ENCODE data around the gene PAK4. TPM values are rescaled to one million over a fixed set of nuclear protein-coding genes. Genes with fewer than 3 reads are reported as not detected.
"Not testable (repeated sequence)": the region's sequence is repeated elsewhere in the genome, so short reads cannot be mapped to it uniquely, and the experiment has no call there.

Gene PAK4
- total RNA-seq, 2 donors from 2014 or later = 63.9 to 68.1 TPM

DNA sequence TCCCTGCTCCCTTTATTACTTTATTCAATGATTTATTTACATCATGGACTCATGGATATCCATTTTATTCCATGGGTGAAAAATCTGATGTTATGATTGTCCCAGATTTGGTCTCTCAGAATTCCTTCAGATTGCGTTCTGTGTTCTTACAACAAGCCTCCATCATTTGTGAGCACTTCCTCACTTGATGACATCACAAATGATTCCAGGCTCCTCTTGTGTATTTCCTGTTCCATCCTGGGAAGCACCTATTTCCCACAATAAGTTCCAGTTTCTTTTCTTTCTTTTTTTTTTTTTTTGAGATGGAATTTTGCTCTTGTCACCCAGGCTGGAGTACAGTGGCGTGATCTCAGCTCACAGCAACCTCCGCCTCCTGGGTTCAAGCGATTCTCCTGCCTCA lies 34.7 kb upstream of the PAK4 start:
- 93 to 96% methylated on average over 4 of the region's 4 CpGs for WGBS, 2 experiments (ENCODE audit: insufficient coverage in 1 of 2, insufficient read length in 1 of 2)
- DNase-seq = no peak
- Mint-ChIP-seq H3K27ac (no peak overlapping the region), H3K9me3 (peaks cover 9% of the 10 kb centered on the region), H3K36me3 (ENCODE audit: low read depth) (no peaks in the 10 kb centered on the region), H3K27me3 (ENCODE audit: insufficient read depth) (peaks cover 45% of the 10 kb centered on the region), H3K4me1 (peaks cover 8% of the 10 kb centered on the region), H3K4me3 (no peak overlapping the region)
- no peaks in the 10 kb centered on the region for H3K9me3 ChIP-seq (ENCODE audit: control insufficient read depth, low read length)
- H3K36me3 ChIP-seq (ENCODE audit: control insufficient read depth, insufficient read depth, low read length) = no peaks in the 10 kb centered on the region
- TF ChIP-seq, protein P1, sequence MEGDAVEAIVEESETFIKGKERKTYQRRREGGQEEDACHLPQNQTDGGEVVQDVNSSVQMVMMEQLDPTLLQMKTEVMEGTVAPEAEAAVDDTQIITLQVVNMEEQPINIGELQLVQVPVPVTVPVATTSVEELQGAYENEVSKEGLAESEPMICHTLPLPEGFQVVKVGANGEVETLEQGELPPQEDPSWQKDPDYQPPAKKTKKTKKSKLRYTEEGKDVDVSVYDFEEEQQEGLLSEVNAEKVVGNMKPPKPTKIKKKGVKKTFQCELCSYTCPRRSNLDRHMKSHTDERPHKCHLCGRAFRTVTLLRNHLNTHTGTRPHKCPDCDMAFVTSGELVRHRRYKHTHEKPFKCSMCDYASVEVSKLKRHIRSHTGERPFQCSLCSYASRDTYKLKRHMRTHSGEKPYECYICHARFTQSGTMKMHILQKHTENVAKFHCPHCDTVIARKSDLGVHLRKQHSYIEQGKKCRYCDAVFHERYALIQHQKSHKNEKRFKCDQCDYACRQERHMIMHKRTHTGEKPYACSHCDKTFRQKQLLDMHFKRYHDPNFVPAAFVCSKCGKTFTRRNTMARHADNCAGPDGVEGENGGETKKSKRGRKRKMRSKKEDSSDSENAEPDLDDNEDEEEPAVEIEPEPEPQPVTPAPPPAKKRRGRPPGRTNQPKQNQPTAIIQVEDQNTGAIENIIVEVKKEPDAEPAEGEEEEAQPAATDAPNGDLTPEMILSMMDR (conservative IDR thresholded peaks at IDR 0.05) = no peak
- no peak overlapping the region for H3K27ac ChIP-seq (ENCODE audit: low read depth, low read length)
- H3K27me3 ChIP-seq (ENCODE audit: control insufficient read depth, insufficient read depth, low read length, poor library complexity, severe bottlenecking) = peaks cover 7% of the 10 kb centered on the region
- no peak overlapping the region for H3K4me3 ChIP-seq (ENCODE audit: low read length)
- H3K9ac ChIP-seq (ENCODE audit: extremely low read depth, low read length, poor library complexity, severe bottlenecking) = no peak overlapping the region
- no peaks in the 10 kb centered on the region for H3K4me1 ChIP-seq (ENCODE audit: control insufficient read depth, insufficient read depth, low read length)

DNA sequence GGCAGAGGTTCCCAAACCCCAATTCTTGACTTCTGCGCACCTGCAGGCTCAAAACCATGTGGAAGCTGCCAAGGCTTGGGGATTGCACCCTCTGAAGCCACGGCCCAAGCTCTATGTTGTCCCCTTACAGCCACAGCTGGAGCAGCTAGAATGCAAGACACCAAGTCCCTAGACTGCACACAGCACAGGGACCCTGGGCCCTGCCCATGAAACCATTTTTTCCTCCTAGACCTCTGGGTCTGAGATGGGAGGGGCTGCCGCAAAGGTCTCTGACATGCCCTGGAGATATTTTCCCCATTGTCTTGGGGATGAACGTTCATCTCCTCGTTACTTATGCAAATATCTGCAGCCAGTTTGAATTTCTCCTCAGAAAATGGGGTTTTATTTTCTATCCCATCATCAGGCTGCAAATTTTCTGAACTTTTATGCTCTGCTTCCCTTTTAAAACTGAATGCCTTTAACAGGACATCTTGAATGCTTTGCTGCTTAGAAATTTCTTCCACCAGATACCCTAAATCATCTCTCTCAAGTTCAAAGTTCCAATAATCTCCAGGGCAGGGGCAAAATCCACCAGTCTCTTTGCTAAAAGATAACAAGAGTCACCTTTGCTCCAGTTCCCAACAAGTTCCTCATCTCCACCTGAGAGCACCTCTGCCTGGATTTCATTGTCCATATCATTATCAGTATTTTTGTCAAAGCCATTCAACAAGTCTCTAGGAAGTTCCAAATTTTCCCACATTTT lies 29.6 kb upstream of the PAK4 start:
- H3K4me1 ChIP-seq (ENCODE audit: control insufficient read depth, insufficient read depth, low read length); H3K9me3 ChIP-seq (ENCODE audit: control insufficient read depth, low read length); H3K36me3 ChIP-seq (ENCODE audit: control insufficient read depth, insufficient read depth, low read length); H3K36me3 Mint-ChIP-seq (ENCODE audit: low read depth); H3K9ac ChIP-seq (ENCODE audit: extremely low read depth, low read length, poor library complexity, severe bottlenecking); H3K27ac Mint-ChIP-seq; DNase-seq; H3K27ac ChIP-seq (ENCODE audit: low read depth, low read length); H3K4me3 Mint-ChIP-seq; H3K4me1 Mint-ChIP-seq; H3K4me3 ChIP-seq (ENCODE audit: low read length): not testable (repeated sequence)
- peaks cover 16% of the 10 kb centered on the region for H3K9me3 Mint-ChIP-seq
- H3K27me3 Mint-ChIP-seq (ENCODE audit: insufficient read depth) = peaks cover 41% of the 10 kb centered on the region
- H3K27me3 ChIP-seq (ENCODE audit: control insufficient read depth, insufficient read depth, low read length, poor library complexity, severe bottlenecking) = peaks cover 19% of the 10 kb centered on the region
- 86 to 87% methylated on average over 5 of the region's 5 CpGs for WGBS, 2 experiments (ENCODE audit: insufficient coverage in 1 of 2, insufficient read length in 1 of 2)

DNA sequence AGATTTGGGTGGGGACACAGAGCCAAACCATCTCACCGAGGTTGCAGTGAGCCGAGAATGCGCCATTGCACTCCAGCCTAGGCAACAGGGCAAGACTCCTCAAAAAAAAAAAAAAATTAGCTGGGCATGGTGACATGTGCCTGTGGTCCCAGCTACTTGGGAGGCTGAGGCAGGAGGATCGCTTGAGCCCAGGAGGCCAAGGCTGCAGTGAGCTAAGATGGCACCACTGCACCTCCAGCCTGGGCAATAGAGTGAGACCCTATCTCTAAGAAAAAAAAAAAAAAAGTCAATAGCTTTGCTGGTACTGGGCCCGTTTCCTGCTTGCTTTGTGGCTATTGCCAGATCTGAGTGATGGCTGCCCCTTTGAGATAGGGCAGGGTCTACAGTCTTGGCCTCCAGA lies 28.3 kb upstream of the PAK4 start:
- peaks cover 34% of the 10 kb centered on the region for H3K27me3 Mint-ChIP-seq (ENCODE audit: insufficient read depth)
- H3K27ac Mint-ChIP-seq = no peak overlapping the region
- TF ChIP-seq, protein P1 (conservative IDR thresholded peaks at IDR 0.05) = no peak
- Histone ChIP-seq H3K4me3 (ENCODE audit: low read length) (no peak overlapping the region), H3K27ac (ENCODE audit: low read depth, low read length) (no peak overlapping the region), H3K27me3 (ENCODE audit: control insufficient read depth, insufficient read depth, low read length, poor library complexity, severe bottlenecking) (peaks cover 19% of the 10 kb centered on the region), H3K36me3 (ENCODE audit: control insufficient read depth, insufficient read depth, low read length) (no peaks in the 10 kb centered on the region), H3K4me1 (ENCODE audit: control insufficient read depth, insufficient read depth, low read length) (no peaks in the 10 kb centered on the region), H3K9me3 (ENCODE audit: control insufficient read depth, low read length) (no peaks in the 10 kb centered on the region), H3K9ac (ENCODE audit: extremely low read depth, low read length, poor library complexity, severe bottlenecking) (no peak overlapping the region)
- H3K4me3 Mint-ChIP-seq = no peak overlapping the region
- H3K36me3 Mint-ChIP-seq (ENCODE audit: low read depth) = no peaks in the 10 kb centered on the region
- no peak for DNase-seq
- peaks cover 16% of the 10 kb centered on the region for H3K9me3 Mint-ChIP-seq
- no peaks in the 10 kb centered on the region for H3K4me1 Mint-ChIP-seq
- 70 to 71% methylated on average over 3 to 5 of the region's 5 CpGs for WGBS, 2 experiments (ENCODE audit: insufficient coverage in 1 of 2, insufficient read length in 1 of 2)
